HTR-8/SVneo (cell line): ENCODE results near the gene SPAG6.

Experiments used
- DNase-seq: peaks from one replicate; pipeline ENCODE4 v3.0.0; 2011; ENCODE audit warnings: low spot score, mixed read lengths; ENCODE audit not compliant: insufficient read length
- FAIRE-seq: peaks from 2 replicates; lab custom pipeline; 2011; peaks lifted over from hg19 to GRCh38; lab: Jason Lieb, UNC

SPAG6 gene

GRCh38 chr10:22321156-22321923 is 24.0 kb upstream of the SPAG6 start:
- DNase-seq = no peak
- FAIRE-seq = no peak

- no peak for FAIRE-seq
These were observed 23.2 kb upstream of the SPAG6 start for GRCh38 chr10:22321924-22322640.

GRCh38 chr10:22322641-22323160 is 22.6 kb upstream of the SPAG6 start:
- DNase-seq (no peak), FAIRE-seq (no peak)

More at GRCh38 chr10:22321924-22322640, 23.2 kb upstream of the SPAG6 start:
- no peak for DNase-seq

GRCh38 chr10:22323538-22324305 is 21.6 kb upstream of the SPAG6 start:
- FAIRE-seq (no peak), DNase-seq (no peak)

GRCh38 chr10:22324413-22324812 is 20.9 kb upstream of the SPAG6 start:
- FAIRE-seq (no peak), DNase-seq (no peak)

- no peak for FAIRE-seq
- DNase-seq = no peak
These were observed 20.4 kb upstream of the SPAG6 start for GRCh38 chr10:22324893-22325271.

GRCh38 chr10:22325272-22326144 is 19.8 kb upstream of the SPAG6 start:
- FAIRE-seq (no peak), DNase-seq (no peak)

- DNase-seq (no peak), FAIRE-seq (no peak)
These were observed 19.1 kb upstream of the SPAG6 start for GRCh38 chr10:22326145-22326702.

- FAIRE-seq (no peak), DNase-seq (no peak)
These were observed 16.1 kb upstream of the SPAG6 start for GRCh38 chr10:22329150-22329549.

- DNase-seq = no peak
- FAIRE-seq = no peak
These were observed 13.1 kb upstream of the SPAG6 start for GRCh38 chr10:22332116-22332692.

GRCh38 chr10:22333167-22333974 is 11.9 kb upstream of the SPAG6 start:
- FAIRE-seq (no peak), DNase-seq (no peak)

- no peak for DNase-seq
- no peak for FAIRE-seq
These were observed 11.4 kb upstream of the SPAG6 start for GRCh38 chr10:22333975-22334282.

GRCh38 chr10:22334414-22335172 is 10.7 kb upstream of the SPAG6 start:
- no peak for DNase-seq
- no peak for FAIRE-seq

- DNase-seq (no peak), FAIRE-seq (no peak)
These were observed 9.9 kb upstream of the SPAG6 start for GRCh38 chr10:22335173-22335933.

GRCh38 chr10:22338185-22338900 is 7.0 kb upstream of the SPAG6 start:
- FAIRE-seq (no peak), DNase-seq (no peak)

GRCh38 chr10:22338931-22339330 is 6.4 kb upstream of the SPAG6 start:
- DNase-seq (no peak), FAIRE-seq (no peak)
